HG03354 (cell line): ENCODE results near the gene UBE4A.
"Not testable (repeated sequence)": the region's sequence is repeated elsewhere in the genome, so short reads cannot be mapped to it uniquely, and the experiment has no call there.

Source experiments
- ATAC-seq: cut with Tn5 transposase; IDR thresholded peaks from one replicate; pipeline ENCODE4 v1.9.1; 2021; ENCODE audit warnings: mild to moderate bottlenecking; ENCODE audit not compliant: unreplicated experiment, poor library complexity, severe bottlenecking

The UBE4A gene

GRCh38 chr11:118398791-118399559 lies 39.6 kb downstream of the UBE4A start:
- ATAC-seq: peak; percentile 57

DNA sequence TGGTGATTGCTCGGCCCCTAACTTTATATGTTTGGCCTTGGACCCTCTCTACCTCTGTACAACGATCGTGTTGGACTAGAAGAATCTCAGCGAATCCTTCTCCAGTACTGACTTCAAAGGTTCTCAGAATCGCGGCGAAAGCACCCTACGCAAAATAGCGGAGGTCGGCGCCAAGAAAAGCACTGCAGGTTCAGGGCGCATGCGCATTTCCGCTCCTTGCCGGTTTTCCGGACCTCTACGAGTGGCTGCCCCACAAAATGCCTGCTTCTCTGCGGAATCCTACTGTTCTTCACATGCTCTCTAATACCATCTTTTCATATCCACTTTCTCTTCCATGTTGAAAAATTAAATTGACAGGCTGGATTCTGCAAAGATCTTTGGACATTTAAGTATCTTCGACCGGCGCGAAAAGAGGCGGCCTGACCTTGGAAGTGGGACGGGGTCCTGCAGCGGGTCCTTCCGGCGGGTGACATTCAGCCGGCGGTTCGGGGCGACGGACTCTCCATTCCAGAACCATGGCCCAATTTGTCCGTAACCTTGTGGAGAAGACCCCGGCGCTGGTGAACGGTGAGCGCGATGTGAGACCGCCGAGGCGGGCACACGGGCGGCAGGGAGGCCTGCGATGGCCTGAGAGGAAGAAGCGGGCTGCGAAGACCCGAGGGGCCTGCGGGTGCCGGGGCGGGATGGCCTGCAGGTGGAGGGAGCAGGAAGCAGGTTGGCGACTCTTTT lies 41.9 kb downstream of the UBE4A start, which contains the start of gene ATP5MG:
Gene ATP5MG (plus strand): TSS at position 456 of the 729 bp plus-strand sequence. CDS start 60 bp downstream, at position 516.
- peak; percentile 66 for ATAC-seq

- no peak for ATAC-seq
These were observed 42.6 kb downstream of the UBE4A start for GRCh38 chr11:118401880-118402590.

GRCh38 chr11:118402594-118402993 lies 43.2 kb downstream of the UBE4A start:
- not testable (repeated sequence) for ATAC-seq

DNA sequence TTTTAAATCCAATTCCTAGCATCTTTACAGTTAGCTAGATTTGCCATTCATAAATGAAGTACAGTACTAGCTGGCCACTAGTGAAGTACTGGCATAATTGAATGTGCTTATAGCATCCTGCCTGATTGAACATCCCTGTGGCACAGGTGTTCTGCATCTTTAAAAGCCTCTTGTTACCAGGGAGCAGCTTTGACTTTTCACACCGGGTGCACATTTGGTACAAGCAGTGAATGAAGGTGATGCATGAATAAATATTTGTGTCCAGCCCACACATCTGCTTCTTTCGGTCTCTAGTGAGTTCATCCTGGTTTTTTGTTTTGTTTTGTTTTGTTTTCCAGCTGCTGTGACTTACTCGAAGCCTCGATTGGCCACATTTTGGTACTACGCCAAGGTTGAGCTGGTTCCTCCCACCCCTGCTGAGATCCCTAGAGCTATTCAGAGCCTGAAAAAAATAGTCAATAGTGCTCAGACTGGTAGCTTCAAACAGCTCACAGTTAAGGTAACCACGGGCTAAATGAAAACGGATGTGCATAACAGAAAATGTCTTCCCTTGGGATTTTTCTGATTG lies 47.3 kb downstream of the UBE4A start:
- ATAC-seq: no peak

DNA sequence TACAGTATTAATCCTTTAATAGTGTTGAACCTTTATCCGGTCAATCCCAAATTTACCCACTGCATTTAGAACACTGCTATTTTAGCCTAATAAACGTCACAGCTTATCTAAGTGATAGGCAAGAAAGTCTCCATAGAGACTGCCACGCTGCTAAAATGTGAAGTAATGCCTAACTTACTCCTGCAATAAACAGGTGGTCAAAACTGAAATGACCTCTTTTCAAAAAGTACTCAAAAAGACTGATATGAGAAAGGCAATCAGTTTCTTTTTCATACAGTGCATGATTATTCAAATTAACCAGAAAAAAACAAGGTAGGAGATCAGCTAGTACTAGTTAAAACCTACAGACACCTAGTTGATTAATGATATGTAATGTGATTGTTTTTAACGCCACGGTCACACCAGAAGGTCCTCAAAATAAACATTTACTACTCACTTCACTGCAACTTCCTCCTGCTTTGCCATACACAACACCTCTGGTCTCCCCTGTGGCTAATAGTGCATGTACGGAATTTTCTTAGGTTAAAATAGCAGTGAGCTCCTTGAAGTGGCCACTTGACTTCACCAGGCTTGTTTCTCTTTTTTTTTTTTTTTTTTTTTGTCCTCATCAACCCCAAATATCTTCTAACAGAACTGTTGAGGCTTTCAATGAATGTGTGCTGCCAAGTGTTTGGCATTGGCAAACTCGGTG lies 50.8 kb downstream of the UBE4A start:
- ATAC-seq: peak; percentile 79

DNA sequence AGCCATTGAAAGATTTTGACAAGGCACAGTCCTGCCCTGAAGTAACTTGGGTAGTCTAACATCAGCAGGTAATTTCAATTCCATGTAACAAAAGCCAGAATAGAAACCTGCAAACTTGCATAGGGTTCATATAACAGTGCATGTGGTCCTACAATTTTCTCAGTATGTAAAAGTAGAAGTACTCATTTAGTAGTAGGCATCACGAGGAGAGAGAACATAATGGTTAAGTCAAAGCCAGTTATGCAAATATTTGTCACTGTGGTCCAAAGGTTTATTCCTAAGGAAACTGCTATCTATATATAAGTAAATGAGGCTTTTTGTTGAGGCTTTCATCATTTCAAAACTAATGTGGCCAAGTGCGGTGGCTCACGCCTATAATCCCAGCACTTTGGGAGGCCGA lies 52.1 kb downstream of the UBE4A start:
- ATAC-seq: no peak

DNA sequence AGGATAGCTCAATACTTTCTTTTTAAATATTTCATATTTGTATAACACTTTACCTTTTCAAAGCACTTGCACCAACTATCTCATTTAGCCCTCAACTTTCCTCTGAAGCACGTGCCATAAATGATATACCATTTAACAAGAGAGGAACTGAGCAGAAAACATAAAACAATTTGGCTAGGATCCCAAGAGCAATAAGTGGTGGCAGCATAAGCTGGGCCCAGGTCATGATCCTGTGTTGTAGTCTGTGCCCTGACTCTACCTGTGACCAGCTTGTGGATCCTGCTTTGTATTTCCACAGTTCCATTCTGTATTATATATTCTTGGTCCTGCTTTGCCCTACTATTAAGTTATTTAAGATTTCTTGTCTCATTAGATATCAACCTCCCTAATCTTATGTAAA lies 53.5 kb downstream of the UBE4A start:
- ATAC-seq: no peak

DNA sequence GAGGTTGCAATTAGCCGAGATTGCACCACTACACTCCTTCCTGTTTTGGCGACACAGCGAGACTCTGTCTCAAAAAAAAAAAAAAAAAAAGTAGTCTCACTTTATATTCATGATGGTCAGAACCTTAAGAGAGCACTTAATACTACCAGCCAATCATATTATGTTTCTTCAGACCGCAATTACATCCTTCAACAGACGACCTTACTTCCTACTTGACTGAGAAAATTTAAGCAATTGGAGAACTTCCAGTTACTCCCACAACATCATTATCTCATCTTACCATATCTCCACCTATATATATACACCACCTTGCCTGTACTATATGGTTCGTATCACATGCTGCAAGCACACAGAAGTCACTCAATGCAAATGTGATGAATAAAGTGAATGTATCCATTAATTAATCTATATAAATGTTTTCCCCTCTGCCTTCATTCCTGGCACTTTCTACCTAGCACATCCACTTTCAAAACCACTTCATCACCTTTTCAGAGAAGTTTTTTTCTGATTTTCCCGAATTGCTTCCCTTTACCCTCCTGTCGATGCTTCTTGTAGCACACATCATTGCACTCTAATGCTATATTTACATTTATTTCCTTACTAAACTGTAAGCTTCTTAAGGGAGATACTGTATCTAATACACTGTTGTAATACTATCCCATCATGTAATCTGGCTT lies 55.8 kb downstream of the UBE4A start:
- ATAC-seq: no peak

DNA sequence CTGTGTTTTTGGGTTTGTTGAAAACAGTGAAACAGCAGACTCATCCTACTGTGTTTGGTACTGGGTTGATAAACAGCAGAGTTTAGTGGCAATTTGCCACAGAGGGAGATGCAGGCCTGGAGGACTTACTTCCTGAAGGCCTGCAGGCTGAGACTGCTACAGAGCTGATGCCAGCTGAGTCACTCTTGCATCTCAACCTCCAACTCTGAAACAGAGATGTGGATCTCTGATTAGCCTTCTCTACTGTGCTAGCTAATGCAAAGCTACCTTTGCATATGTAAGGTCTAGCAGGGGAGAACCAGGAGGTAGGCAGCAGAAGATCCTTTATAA lies 56.3 kb downstream of the UBE4A start:
- ATAC-seq: no peak

DNA sequence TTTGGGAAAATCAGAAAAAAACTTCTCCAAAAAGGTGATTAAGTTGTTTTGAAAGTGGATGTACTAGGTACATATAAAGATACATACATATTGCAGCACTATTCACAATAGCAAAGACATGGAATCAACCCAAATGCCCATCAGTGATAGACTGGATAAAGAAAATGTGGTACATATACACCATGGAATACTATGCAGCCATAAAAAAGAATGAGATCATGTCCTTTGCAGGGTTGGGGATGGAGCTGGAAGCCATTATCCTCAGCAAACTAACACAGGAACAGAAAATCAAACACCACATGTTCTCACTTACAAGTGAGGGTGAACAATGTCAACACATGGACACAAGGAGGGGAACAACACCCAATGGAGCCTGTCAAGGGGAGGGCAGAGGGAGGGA lies 57.5 kb downstream of the UBE4A start:
- ATAC-seq: not testable (repeated sequence)

DNA sequence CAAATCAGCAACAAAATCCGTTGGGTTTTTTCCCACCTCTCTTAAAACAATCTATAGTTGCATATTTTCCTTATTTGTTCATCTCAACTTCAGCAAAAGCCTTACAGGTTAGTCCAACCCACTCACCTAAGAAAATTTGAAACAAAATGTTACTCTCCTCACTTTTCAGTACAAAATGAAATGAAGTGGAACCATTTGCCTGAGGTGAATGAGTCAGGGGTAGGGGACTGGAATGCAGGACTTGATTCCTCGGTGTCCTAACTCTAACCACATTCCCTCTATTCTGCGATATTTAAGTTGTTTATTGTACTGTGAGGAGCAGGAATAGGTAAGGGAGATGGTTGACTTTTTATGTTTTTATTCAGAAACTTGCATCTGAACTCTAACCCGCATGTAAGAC lies 58.4 kb downstream of the UBE4A start:
- no peak for ATAC-seq

DNA sequence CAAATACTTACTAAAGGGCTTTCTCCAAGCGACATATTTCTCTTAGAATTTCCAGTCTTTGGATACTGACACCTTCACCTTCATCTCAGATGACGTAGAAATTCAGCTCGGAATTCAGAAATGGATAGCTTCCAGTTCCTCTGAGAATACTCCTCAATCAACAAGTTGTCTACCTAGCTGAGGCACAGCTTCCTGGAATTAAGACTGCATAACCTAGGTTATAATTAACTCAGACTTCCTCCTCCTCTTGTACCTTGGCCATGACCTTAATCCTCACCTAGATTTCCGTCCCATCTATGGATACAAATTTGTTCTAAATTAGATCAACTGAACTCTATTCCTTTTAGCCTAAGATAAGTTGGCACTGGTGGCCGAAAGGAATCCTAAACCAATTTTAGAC lies 59.4 kb downstream of the UBE4A start:
- no peak for ATAC-seq

- no peak for ATAC-seq
These were observed 68.3 kb downstream of the UBE4A start for GRCh38 chr11:118427707-118428106.

- ATAC-seq: no peak
These were observed 71.6 kb downstream of the UBE4A start for GRCh38 chr11:118430956-118431355.

DNA sequence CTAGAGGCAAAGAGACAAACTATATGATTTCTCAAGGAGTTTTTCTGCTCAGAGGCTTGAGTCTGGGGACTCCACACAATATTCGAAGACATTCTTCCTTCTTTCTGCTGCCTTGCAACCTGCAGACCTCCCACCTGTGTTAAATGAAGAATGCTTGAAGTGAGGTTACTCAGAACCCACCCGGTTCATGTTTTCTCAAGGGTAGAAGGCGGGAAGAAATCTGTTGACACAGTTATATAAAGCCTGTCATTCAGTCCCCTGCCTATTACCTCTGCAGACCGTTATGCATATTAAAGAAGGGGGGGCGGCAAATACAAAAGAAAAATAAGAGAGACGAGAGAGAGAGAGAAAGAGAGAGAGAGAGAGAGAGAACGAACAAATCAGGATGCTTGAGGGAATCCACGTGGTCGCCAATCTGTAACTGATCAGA lies 74.7 kb downstream of the UBE4A start:
- ATAC-seq: no peak

- no peak for ATAC-seq
These were observed 75.3 kb downstream of the UBE4A start for GRCh38 chr11:118434553-118435289.

DNA sequence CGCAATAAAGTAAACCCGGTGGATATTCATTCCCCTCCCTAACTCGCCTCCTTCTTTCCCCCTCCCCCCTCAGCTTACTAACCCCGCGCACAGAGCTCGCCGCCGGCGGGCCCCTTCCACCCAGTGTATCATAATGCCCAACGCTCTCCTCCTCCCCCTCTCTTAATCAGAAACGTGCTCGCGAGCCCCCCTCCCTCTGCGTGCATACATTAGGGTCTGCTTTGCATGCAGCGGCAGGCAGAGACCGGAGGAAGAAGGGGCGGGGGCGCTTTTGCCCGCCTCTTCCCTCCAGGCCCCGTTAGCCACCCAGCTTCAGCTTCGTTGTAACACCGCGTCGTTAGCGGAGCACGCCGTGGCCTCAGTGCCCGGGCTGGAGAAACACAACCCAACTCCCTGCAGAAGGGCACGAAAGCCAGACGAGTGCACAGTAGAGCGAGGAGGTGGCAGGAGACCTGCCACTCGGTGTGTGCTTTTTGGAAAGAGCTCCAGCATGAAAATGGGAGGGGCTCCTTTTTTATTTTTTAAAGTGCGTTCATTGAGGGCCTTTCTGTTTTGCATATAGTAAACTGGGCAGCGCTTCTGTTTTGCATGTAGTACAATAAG lies 76.0 kb downstream of the UBE4A start:
- peak; percentile 29 for ATAC-seq
